HCT116 (cell line): ENCODE data around the gene ZNF436. TPM values are rescaled to one million over a fixed set of nuclear protein-coding genes. Genes with fewer than 3 reads are reported as not detected.

Experiments
- ATAC-seq: fragments of 200-7000 bp; cut with Tn5 transposase; 2 replicates; pipeline ENCODE4 v1.9.1; 2020; ENCODE audit warnings: mild to moderate bottlenecking, moderate library complexity
- BruUV-seq: library from RNA; stranded (reverse); fragments of 400-500 nt; replicated peaks from 2 replicates; lab custom pipeline; 2021; lab: Mats Ljungman, UMichigan
- CTCF ChIA-PET: fragments of 300-600 bp; sonication (Branson Sonifier 250); formaldehyde crosslinking; loops from one replicate; lab custom pipeline; 2021; ENCODE audit warnings: antibody characterized with exemption; lab: Charles Lee
- POLR2A ChIA-PET: fragments of 300-600, 350-600 bp; sonication (Branson Sonifier 250); formaldehyde crosslinking; loops from one replicate; lab custom pipeline; 2021; ENCODE audit warnings: antibody characterized with exemption; lab: Charles Lee
- RAD21 ChIA-PET, 2 experiments: fragments of 300-600 bp; sonication (Branson Sonifier 250); formaldehyde crosslinking; loops; one replicate each; lab custom pipeline; 2023; ENCODE audit warnings: low total read pairs in 2 of 2; ENCODE audit not compliant: uncharacterized antibody in 2 of 2, unreplicated experiment in 2 of 2, low non-redundant PET in 1 of 2; lab: Charles Lee
- DNase-seq: peaks from one replicate; pipeline ENCODE4 v3.0.0-alpha.2; 2010; ENCODE audit warnings: low read depth, low spot score
- H2AFZ ChIP-seq: fragments of 200-600 bp; shearing (Covaris generic), sonication (generic); 2 replicates; pipeline ENCODE4 v1.6.1; 2017; ENCODE audit warnings: low read depth, mixed run types, mixed read lengths, antibody characterized with exemption, low read length; ENCODE audit not compliant: poor library complexity, severe bottlenecking
- H3K27ac ChIP-seq: 2 replicates; pipeline ENCODE4 v1.5.1; 2012; ENCODE audit warnings: low read depth, low read length
- H3K27me3 ChIP-seq: fragments of 200-600 bp; sonication (generic); 2 replicates; pipeline ENCODE4 v1.6.1; 2016; ENCODE audit warnings: mixed run types, low read length, mixed read lengths; ENCODE audit not compliant: insufficient read depth
- H3K36me3 ChIP-seq, 2 experiments: fragments of 200-500 bp in 1 of 2; fragments of 200-600 bp in 1 of 2; sonication (Bioruptor generic) in 1 of 2; sonication (generic) in 1 of 2; 2 replicates each; pipeline versions ENCODE4 v1.5.1 to v1.6.1; 2014 to 2016; ENCODE audit warnings: low read length in 2 of 2, inconsistent platforms in 1 of 2, mixed read lengths in 1 of 2, mixed run types in 1 of 2; ENCODE audit not compliant: insufficient read depth in 2 of 2, control insufficient read depth in 1 of 2
- H3K4me1 ChIP-seq, 2 experiments: fragments of 200-600 bp in 1 of 2; sonication (generic) in 1 of 2; 2 replicates each; pipeline versions ENCODE4 v1.5.1 to v1.6.1; 2012 to 2017; ENCODE audit warnings: low read length in 2 of 2, inconsistent platforms in 1 of 2, mild to moderate bottlenecking in 1 of 2, mixed read lengths in 1 of 2, mixed run types in 1 of 2, moderate library complexity in 1 of 2; ENCODE audit not compliant: insufficient read depth in 2 of 2, control insufficient read depth in 1 of 2
- H3K4me2 ChIP-seq: fragments of 200-600 bp; sonication (generic); 2 replicates; pipeline ENCODE4 v1.6.1; 2017; ENCODE audit warnings: mixed run types, low read length, mixed read lengths
- H3K4me3 ChIP-seq, 2 experiments: fragments of 200-600 bp in 1 of 2; sonication (generic) in 1 of 2; replicated peaks in 1 of 2; 2 replicates each; pipeline ENCODE4 v1.5.1; 2011 to 2016; ENCODE audit warnings: low read length in 2 of 2, control low read depth in 1 of 2, low read depth in 1 of 2, mild to moderate bottlenecking in 1 of 2, mixed read lengths in 1 of 2, mixed run types in 1 of 2
- H3K79me2 ChIP-seq: fragments of 200-600 bp; sonication (generic); 2 replicates; pipeline ENCODE4 v1.6.1; 2017; ENCODE audit warnings: mild to moderate bottlenecking, mixed run types, low read length, moderate library complexity, mixed read lengths; ENCODE audit not compliant: insufficient read depth
- H3K9ac ChIP-seq: fragments of 200-600 bp; sonication (generic); 2 replicates; pipeline ENCODE4 v1.6.1; 2016; ENCODE audit warnings: low read length, mixed read lengths
- H3K9me2 ChIP-seq: fragments of 200-600 bp; sonication (generic), shearing (Covaris generic); 2 replicates; pipeline ENCODE4 v1.6.1; 2017; ENCODE audit warnings: mixed run types, mild to moderate bottlenecking, moderate library complexity; ENCODE audit not compliant: insufficient read depth
- H3K9me3 ChIP-seq, 2 experiments: fragments of 200-500 bp in 1 of 2; fragments of 200-600 bp in 1 of 2; sonication (Bioruptor generic) in 1 of 2; sonication (generic) in 1 of 2; 2 replicates each; pipeline ENCODE4 v1.6.1; 2014 to 2017; ENCODE audit warnings: low read length in 2 of 2, mixed read lengths in 2 of 2, inconsistent platforms in 1 of 2, low read depth in 1 of 2, mild to moderate bottlenecking in 1 of 2, mixed run types in 1 of 2, moderate library complexity in 1 of 2; ENCODE audit not compliant: control insufficient read depth in 1 of 2, insufficient read depth in 1 of 2
- H4K20me1 ChIP-seq: fragments of 200-600 bp; sonication (generic), shearing (Covaris generic); 2 replicates; pipeline ENCODE4 v1.6.1; 2017; ENCODE audit warnings: mixed run types, mild to moderate bottlenecking, moderate library complexity; ENCODE audit not compliant: insufficient read depth
- ATF3 ChIP-seq: IDR thresholded peaks from 2 replicates; pipeline ENCODE4 v1.6.1; 2012
- CBX3 ChIP-seq: IDR thresholded peaks from 2 replicates; pipeline ENCODE4 v1.6.1; 2012; ENCODE audit warnings: low read depth
- CEBPB ChIP-seq: IDR thresholded peaks from 2 replicates; pipeline ENCODE4 v1.6.1; 2012; ENCODE audit warnings: low read depth
- CTCF ChIP-seq, 3 experiments: fragments of 200-600 bp in 1 of 3; sonication (generic) in 1 of 3; IDR thresholded peaks in 2 of 3; conservative IDR thresholded peaks in 1 of 3; 2 replicates each; pipeline ENCODE4 v1.5.1; 2012 to 2017; ENCODE audit warnings: low read depth in 2 of 3, low read length in 2 of 3, antibody characterized with exemption in 1 of 3, borderline replicate concordance in 1 of 3, control low read depth in 1 of 3, mild to moderate bottlenecking in 1 of 3, mixed read lengths in 1 of 3, mixed run types in 1 of 3, moderate library complexity in 1 of 3; ENCODE audit not compliant: insufficient read depth in 1 of 3
- FOSL1 ChIP-seq: IDR thresholded peaks from 2 replicates; pipeline ENCODE4 v1.6.1; 2012; ENCODE audit warnings: low read depth
- JUND ChIP-seq: IDR thresholded peaks from 2 replicates; pipeline ENCODE4 v1.6.1; 2012
- POLR2A ChIP-seq: IDR thresholded peaks from 2 replicates; pipeline ENCODE4 v1.7.0; 2011; ENCODE audit warnings: borderline replicate concordance; ENCODE audit not compliant: insufficient read depth, insufficient read length; ENCODE audit errors: extremely low read depth
- SP1 ChIP-seq: IDR thresholded peaks from 2 replicates; pipeline ENCODE4 v1.6.1; 2012; ENCODE audit warnings: low read depth
- SRF ChIP-seq: IDR thresholded peaks from 2 replicates; pipeline ENCODE4 v1.6.1; 2012; ENCODE audit warnings: low read depth
- TCF7L2 ChIP-seq: IDR thresholded peaks from 2 replicates; pipeline ENCODE4 v1.7.0; 2011; ENCODE audit warnings: borderline replicate concordance, inconsistent platforms; ENCODE audit not compliant: insufficient read depth, insufficient read length; ENCODE audit errors: extremely low read depth
- YY1 ChIP-seq: IDR thresholded peaks from 2 replicates; pipeline ENCODE4 v1.6.1; 2011; ENCODE audit warnings: low read length, low read depth, moderate library complexity, mild to moderate bottlenecking; ENCODE audit not compliant: insufficient replicate concordance; ENCODE audit errors: extremely low read depth
- ZBTB33 ChIP-seq: IDR thresholded peaks from 2 replicates; pipeline ENCODE4 v1.6.1; 2011; ENCODE audit warnings: mild to moderate bottlenecking, low read length, moderate library complexity; ENCODE audit not compliant: insufficient replicate concordance; ENCODE audit errors: extremely low read depth
- intact Hi-C: fragments of 100-400 bp; cut with micrococcal nuclease; formaldehyde crosslinking; loops from 2 replicates; pipeline ENCODE4 v1.10.0; 2022
- total RNA-seq: library from RNA; stranded (reverse); gene quantifications from one replicate; pipeline ENCODE4 v1.2.1, GENCODE V29; 2021; ENCODE audit not compliant: unreplicated experiment

The ZNF436 gene
- total RNA-seq, 1 experiment from 2014 or later: 8.1 TPM

GRCh38 chr1:23358310-23358875 lies 11.2 kb downstream of the ZNF436 start:
- Histone ChIP-seq H3K36me3 (peaks cover 2 to 25% of the 10 kb centered on the region in 2 experiments; a peak in 3 of 4 replicates), H3K9me3 (peaks cover 23 to 36% of the 10 kb centered on the region in 2 experiments; a peak in 3 of 4 replicates), H4K20me1 (no peaks in the 10 kb centered on the region), H3K27ac (no peak overlapping the region), H3K79me2 (no peaks in the 10 kb centered on the region), H3K9ac (no peak overlapping the region), H3K4me3 (no peak overlapping the region), H3K9me2 (no peaks in the 10 kb centered on the region), H3K27me3 (no peaks in the 10 kb centered on the region), H2AFZ (no peak overlapping the region), H3K4me1 (no peaks in the 10 kb centered on the region), H3K4me2 (no peak overlapping the region)
- DNase-seq: no peak
- CTCF ChIA-PET: no interaction called here
- BruUV-seq: no TSS peak
- POLR2A ChIA-PET: interaction anchor here (1.5 to 1.7 kb wide), 2 partner anchors 10 to 14 kb away, joined by 3 to 5 read pairs; partner anchors contain the start of gene HNRNPR
- no peak for ATAC-seq
- RAD21 ChIA-PET: no interaction called here
- TF ChIP-seq CEBPB (no peak), FOSL1 (no peak), ZBTB33 (no peak), JUND (no peak), SP1 (no peak), CTCF (IDR thresholded peaks at IDR 0.05 in 2 of 3, conservative IDR thresholded peaks at IDR 0.05 in 1 of 3; ENCODE audit: borderline replicate concordance in 1 of 3, insufficient read depth in 1 of 3, low read depth in 2 of 3, low read length in 2 of 3) (no peak), POLR2A (no peak), YY1 (no peak), SRF (no peak), TCF7L2 (no peak), ATF3 (no peak), CBX3 (no peak)
- intact Hi-C loops: no loop called here
